Measurements from ENCODE around the gene SLC25A10. TPM values are rescaled to one million over a fixed set of nuclear protein-coding genes. Genes with fewer than 3 reads are reported as not detected.

Gene SLC25A10
- total RNA-seq, 1 donor from 2014 or later: 6.1 TPM

DNA sequence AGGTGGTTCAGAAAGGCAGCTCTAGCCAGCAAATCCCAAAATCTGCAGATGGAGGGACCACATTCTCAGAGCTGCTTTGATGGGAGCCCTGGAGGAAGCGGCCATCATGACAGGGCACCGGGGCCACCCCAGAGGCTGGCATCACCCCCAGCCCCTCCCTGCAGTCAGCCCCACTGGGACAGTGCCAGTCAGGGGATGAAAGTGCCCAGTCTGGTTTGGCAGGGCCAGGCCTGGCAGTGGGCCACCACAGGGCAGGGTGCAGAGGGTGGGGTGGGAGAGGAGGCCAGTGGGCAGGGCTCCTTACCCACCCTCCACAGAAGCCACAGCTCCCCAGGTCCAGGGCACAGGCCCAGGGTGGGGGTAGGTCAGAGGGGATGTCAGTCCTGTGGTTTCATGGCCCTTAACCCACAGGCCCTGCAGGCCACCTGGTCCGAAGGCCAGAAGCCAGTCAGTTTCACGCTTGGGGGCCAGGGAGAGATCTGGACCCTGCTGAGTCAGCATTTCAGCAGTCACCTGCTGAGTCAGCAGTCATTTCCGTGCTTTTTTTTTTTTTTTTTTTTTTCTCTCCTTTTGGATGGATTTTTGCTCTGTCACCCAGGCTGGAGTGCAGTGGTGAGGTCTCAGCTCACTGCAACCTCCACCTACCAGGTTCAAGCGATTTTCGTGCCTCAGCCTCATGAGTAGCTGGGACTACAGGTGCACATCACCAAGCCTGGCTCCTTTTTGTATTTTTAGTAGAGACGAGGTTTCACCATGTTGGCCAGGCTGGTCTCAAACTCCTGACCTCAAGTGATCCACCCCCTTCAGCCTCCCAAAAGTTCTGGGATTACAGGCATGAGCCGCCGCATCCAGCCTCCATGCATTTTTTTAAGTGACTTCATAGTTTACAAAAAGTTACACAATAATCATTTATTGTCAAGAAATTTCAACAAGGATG is 10.4 kb downstream of the SLC25A10 start:
- peaks cover 12% of the 10 kb centered on the region for H3K27me3 Mint-ChIP-seq
- ATAC-seq (ENCODE audit: low read depth) (no peak), DNase-seq (no peak)
- no peaks in the 10 kb centered on the region for H3K4me1 Mint-ChIP-seq
- H3K27ac Mint-ChIP-seq: no peak overlapping the region
- no peaks in the 10 kb centered on the region for H3K9me3 Mint-ChIP-seq
- intact Hi-C loops (cut with micrococcal nuclease): no loop called here
- CTCF ChIA-PET: no interaction called here
- H3K36me3 Mint-ChIP-seq (ENCODE audit: low read depth): no peaks in the 10 kb centered on the region
- H3K4me3 Mint-ChIP-seq: no peak overlapping the region
- TF ChIP-seq, protein P1, sequence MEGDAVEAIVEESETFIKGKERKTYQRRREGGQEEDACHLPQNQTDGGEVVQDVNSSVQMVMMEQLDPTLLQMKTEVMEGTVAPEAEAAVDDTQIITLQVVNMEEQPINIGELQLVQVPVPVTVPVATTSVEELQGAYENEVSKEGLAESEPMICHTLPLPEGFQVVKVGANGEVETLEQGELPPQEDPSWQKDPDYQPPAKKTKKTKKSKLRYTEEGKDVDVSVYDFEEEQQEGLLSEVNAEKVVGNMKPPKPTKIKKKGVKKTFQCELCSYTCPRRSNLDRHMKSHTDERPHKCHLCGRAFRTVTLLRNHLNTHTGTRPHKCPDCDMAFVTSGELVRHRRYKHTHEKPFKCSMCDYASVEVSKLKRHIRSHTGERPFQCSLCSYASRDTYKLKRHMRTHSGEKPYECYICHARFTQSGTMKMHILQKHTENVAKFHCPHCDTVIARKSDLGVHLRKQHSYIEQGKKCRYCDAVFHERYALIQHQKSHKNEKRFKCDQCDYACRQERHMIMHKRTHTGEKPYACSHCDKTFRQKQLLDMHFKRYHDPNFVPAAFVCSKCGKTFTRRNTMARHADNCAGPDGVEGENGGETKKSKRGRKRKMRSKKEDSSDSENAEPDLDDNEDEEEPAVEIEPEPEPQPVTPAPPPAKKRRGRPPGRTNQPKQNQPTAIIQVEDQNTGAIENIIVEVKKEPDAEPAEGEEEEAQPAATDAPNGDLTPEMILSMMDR (IDR thresholded peaks at IDR 0.05): no peak
- POLR2A ChIA-PET: interaction anchor here (0.7 kb wide), 1 partner anchor 109 kb away, joined by 3 read pairs; no protein-coding TSS in a partner anchor

GRCh38 chr17:81723651-81724209 is 11.6 kb downstream of the SLC25A10 start:
- intact Hi-C loops (cut with micrococcal nuclease): no loop called here
- Mint-ChIP-seq H3K4me1 (no peaks in the 10 kb centered on the region), H3K4me3 (no peak overlapping the region), H3K27me3 (peaks cover 12% of the 10 kb centered on the region), H3K36me3 (ENCODE audit: low read depth) (no peaks in the 10 kb centered on the region), H3K9me3 (no peaks in the 10 kb centered on the region), H3K27ac (no peak overlapping the region)
- POLR2A ChIA-PET: no interaction called here
- CTCF ChIA-PET: no interaction called here
- TF ChIP-seq, protein P1 (IDR thresholded peaks at IDR 0.05): no peak
- no peak for ATAC-seq (ENCODE audit: low read depth)
- no peak for DNase-seq

DNA sequence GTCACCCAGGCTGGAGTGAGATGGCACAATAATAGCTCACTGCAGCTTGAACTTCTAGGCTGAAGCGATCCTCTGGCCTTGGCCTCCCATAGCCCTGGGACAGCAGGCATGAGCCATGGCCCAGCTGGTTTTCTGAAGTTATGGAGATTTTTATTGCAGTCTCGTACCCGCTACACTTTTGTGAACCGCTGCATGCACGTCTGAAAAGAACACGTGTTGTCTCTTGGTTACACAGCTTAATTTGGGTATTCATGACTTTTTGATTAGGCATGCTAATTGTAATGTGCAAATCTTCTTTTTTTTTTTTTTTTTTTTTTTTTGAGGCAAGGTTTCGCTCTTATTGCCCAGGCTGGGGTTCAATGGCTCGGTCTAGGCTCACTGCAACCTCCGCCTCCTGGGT is 13.4 kb downstream of the SLC25A10 start:
- H3K4me3 Mint-ChIP-seq: no peak overlapping the region
- no peak for DNase-seq
- H3K27ac Mint-ChIP-seq: no peak overlapping the region
- H3K9me3 Mint-ChIP-seq: no peaks in the 10 kb centered on the region
- H3K36me3 Mint-ChIP-seq (ENCODE audit: low read depth): no peaks in the 10 kb centered on the region
- no peaks in the 10 kb centered on the region for H3K4me1 Mint-ChIP-seq
- ChIA-PET POLR2A (interaction anchor here (0.7 to 0.8 kb wide), 3 partner anchors 141 to 785 kb away, joined by 3 to 5 read pairs (median 4); partner anchors contain the start of gene DCXR), CTCF (no interaction called here)
- peaks cover 15% of the 10 kb centered on the region for H3K27me3 Mint-ChIP-seq
- no peak for ATAC-seq (ENCODE audit: low read depth)
- TF ChIP-seq, protein P1 (IDR thresholded peaks at IDR 0.05): no peak
- intact Hi-C loops (cut with micrococcal nuclease): no loop called here

DNA sequence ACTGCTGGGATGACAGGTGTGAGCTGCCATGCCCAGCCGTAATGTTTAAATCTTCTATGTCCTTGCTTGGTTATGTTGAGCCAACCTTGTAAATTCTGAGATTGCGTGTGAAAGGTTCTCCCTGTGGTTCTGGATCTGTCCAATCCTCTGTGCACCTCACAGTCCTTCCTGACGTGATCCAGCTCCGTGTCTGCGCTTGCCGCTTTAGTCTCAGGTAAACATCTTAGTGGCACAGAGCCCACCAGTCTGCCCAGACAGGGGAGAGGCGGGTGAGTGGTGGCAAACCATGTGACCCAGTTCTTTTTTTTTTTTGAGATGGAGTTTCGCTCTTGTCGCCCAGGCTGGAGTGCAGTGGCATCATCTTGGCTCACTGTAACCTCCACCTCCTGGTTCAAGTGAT is 13.9 kb downstream of the SLC25A10 start:
- Mint-ChIP-seq H3K27me3 (peaks cover 17% of the 10 kb centered on the region), H3K4me1 (no peaks in the 10 kb centered on the region), H3K36me3 (ENCODE audit: low read depth) (no peaks in the 10 kb centered on the region), H3K27ac (no peak overlapping the region), H3K9me3 (no peaks in the 10 kb centered on the region), H3K4me3 (no peak overlapping the region)
- TF ChIP-seq, protein P1 (IDR thresholded peaks at IDR 0.05): no peak
- no peak for ATAC-seq (ENCODE audit: low read depth)
- intact Hi-C loops (cut with micrococcal nuclease): no loop called here
- no peak for DNase-seq
- ChIA-PET CTCF (no interaction called here), POLR2A (interaction anchor here (0.6 to 0.8 kb wide), 3 partner anchors 62 to 312 kb away, joined by 4 to 7 read pairs (median 5); partner anchors contain the start of gene DCXR)
